ENCODE data around the gene MGAT5. TPM values are rescaled to one million over a fixed set of nuclear protein-coding genes. Genes with fewer than 3 reads are reported as not detected.
A peak's percentile ranks its signal among the peaks of the same experiment; 100 is the strongest.

MGAT5 gene
- total RNA-seq, 4 donors from 2014 or later: 32.4 to 65.9 (median 46.6) TPM

- ATAC-seq: no peak
- TF ChIP-seq POLR2A (IDR thresholded peaks at IDR 0.05) (no peak), POLR2AphosphoS5 (IDR thresholded peaks at IDR 0.05) (no peak), EP300 (IDR thresholded peaks at IDR 0.05) (no peak)
- TF ChIP-seq, protein P1, sequence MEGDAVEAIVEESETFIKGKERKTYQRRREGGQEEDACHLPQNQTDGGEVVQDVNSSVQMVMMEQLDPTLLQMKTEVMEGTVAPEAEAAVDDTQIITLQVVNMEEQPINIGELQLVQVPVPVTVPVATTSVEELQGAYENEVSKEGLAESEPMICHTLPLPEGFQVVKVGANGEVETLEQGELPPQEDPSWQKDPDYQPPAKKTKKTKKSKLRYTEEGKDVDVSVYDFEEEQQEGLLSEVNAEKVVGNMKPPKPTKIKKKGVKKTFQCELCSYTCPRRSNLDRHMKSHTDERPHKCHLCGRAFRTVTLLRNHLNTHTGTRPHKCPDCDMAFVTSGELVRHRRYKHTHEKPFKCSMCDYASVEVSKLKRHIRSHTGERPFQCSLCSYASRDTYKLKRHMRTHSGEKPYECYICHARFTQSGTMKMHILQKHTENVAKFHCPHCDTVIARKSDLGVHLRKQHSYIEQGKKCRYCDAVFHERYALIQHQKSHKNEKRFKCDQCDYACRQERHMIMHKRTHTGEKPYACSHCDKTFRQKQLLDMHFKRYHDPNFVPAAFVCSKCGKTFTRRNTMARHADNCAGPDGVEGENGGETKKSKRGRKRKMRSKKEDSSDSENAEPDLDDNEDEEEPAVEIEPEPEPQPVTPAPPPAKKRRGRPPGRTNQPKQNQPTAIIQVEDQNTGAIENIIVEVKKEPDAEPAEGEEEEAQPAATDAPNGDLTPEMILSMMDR (IDR thresholded peaks at IDR 0.05): no peak
- Histone ChIP-seq H3K27me3 (no peaks in the 10 kb centered on the region), H3K9me3 (no peaks in the 10 kb centered on the region), H3K36me3 (no peaks in the 10 kb centered on the region), H3K4me1 (peaks cover 0 to 49% (median 15%) of the 10 kb centered on the region in 3 donors), H3K4me3 (no peak overlapping the region), H3K27ac (peak overlapping the region in 1 of 4 donors; percentile 16)
- WGBS, 2 donors (ENCODE audit: low coverage in 1 of 2): 55 to 56% methylated on average over 3 to 4 of the region's 6 CpGs
These were observed 7.7 kb downstream of the MGAT5 start for GRCh38 chr2:134261398-134262131.

DNA sequence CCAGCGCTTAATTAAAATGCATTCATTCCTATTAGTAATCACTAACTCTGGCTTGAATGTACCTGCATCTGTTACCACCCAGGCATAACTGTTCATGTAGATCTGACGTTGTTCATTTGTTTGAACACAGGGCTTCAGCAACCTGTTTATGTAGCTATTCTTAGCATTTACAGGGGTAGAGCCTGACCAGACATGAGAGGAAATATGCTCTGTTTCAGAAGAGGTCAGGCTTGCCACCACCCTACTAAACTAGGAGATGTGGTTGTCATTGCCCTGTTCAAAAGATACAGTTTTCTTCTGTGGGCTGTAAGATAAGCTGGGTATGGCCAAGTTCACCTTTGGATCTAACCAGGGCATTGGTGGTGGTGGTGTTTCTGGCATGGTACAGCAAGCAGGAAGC, 8.8 kb downstream of the MGAT5 start:
- TF ChIP-seq, protein P1 (IDR thresholded peaks at IDR 0.05): no peak
- TF ChIP-seq EP300 (IDR thresholded peaks at IDR 0.05) (no peak), POLR2A (IDR thresholded peaks at IDR 0.05) (no peak), POLR2AphosphoS5 (IDR thresholded peaks at IDR 0.05) (no peak)
- no peak for ATAC-seq
- Histone ChIP-seq H3K4me1 (peaks cover 0 to 49% (median 15%) of the 10 kb centered on the region in 3 donors), H3K36me3 (no peaks in the 10 kb centered on the region), H3K9me3 (no peaks in the 10 kb centered on the region), H3K27me3 (no peaks in the 10 kb centered on the region), H3K27ac (no peak overlapping the region), H3K4me3 (no peak overlapping the region)
- 82 to 93% methylated on average over 2 of the region's 2 CpGs for WGBS, 2 donors (ENCODE audit: low coverage in 1 of 2)

- Histone ChIP-seq H3K4me1 (peaks cover 0 to 9% (median 0%) of the 10 kb centered on the region in 3 donors), H3K4me3 (no peak overlapping the region), H3K27me3 (no peaks in the 10 kb centered on the region), H3K9me3 (no peaks in the 10 kb centered on the region), H3K36me3 (peaks cover 0 to 19% of the 10 kb centered on the region in 2 donors), H3K27ac (no peak overlapping the region)
- no peak for ATAC-seq
- 91% methylated on average over 5 of the region's 5 CpGs; no CpG with 5 or more reads in 1 of the 2 donors for WGBS, 2 donors (ENCODE audit: low coverage in 1 of 2)
- TF ChIP-seq EP300 (IDR thresholded peaks at IDR 0.05) (no peak), POLR2AphosphoS5 (IDR thresholded peaks at IDR 0.05) (no peak), POLR2A (IDR thresholded peaks at IDR 0.05) (no peak)
- TF ChIP-seq, protein P1 (IDR thresholded peaks at IDR 0.05): no peak
These were observed 14.4 kb downstream of the MGAT5 start for GRCh38 chr2:134268265-134268664.

- H3K36me3 ChIP-seq: peaks cover 0 to 19% of the 10 kb centered on the region in 2 donors
- no peak for ATAC-seq
- TF ChIP-seq POLR2AphosphoS5 (IDR thresholded peaks at IDR 0.05): no peak
- TF ChIP-seq POLR2A (IDR thresholded peaks at IDR 0.05): no peak
- no peak for TF ChIP-seq EP300 (IDR thresholded peaks at IDR 0.05)
- TF ChIP-seq, protein P1 (IDR thresholded peaks at IDR 0.05): no peak
- no peaks in the 10 kb centered on the region for H3K27me3 ChIP-seq
- WGBS, 2 donors (ENCODE audit: low coverage in 1 of 2): 88 to 92% methylated on average over 3 of the region's 3 CpGs
- peaks cover 0 to 9% (median 0%) of the 10 kb centered on the region in 3 donors for H3K4me1 ChIP-seq
- H3K4me3 ChIP-seq: no peak overlapping the region
- no peaks in the 10 kb centered on the region for H3K9me3 ChIP-seq
- H3K27ac ChIP-seq: no peak overlapping the region
These were observed 15.4 kb downstream of the MGAT5 start for GRCh38 chr2:134269230-134269629.
